ENCODE data around the gene MRPL38.

MRPL38 gene

DNA sequence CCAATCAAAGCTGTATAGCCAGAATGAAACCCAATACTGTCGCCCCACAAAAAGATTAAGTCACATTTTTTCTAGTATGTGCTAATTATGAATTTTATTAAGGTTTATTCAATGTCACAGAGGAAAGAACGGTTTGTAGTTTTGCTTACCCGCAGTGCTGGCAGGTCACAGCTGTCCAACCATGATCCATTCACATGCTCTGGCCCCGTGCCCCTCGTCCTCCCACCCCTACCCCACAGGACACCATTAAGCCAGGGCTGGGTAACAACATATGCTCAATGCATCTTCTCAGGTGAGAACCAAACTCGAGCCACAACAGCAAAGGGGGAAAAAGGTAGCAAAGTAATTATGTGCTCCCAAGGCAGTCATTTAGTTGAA, 36.7 kb upstream of the MRPL38 start:
- no peak overlapping the region; the same call in 1 of the 2 replicates for H3K4me3 ChIP-seq (ENCODE audit: low read depth, low read length)
- TF ChIP-seq ZNF571 (tag by site-specific recombination; IDR thresholded peaks at IDR 0.05) (no peak), ZFP3 (tag by site-specific recombination; IDR thresholded peaks at IDR 0.05; ENCODE audit: low read depth) (no peak), ZNF2 (tag by site-specific recombination; IDR thresholded peaks at IDR 0.05) (no peak), ZNF324 (tag by site-specific recombination; IDR thresholded peaks at IDR 0.05) (no peak), ZNF157 (tag by site-specific recombination; IDR thresholded peaks at IDR 0.05) (no peak), ZNF202 (tag by site-specific recombination; IDR thresholded peaks at IDR 0.05; ENCODE audit: borderline replicate concordance) (no peak), KLF9 (tag by site-specific recombination; IDR thresholded peaks at IDR 0.05; ENCODE audit: low read depth) (no peak), SP3 (tag by site-specific recombination; IDR thresholded peaks at IDR 0.05) (no peak)
- H3K36me3 ChIP-seq (ENCODE audit: control insufficient read depth in 2 of 2, insufficient read depth in 1 of 2, low read length in 2 of 2), result peaks cover 9 to 32% of the 10 kb centered on the region in 2 experiments
- no peak overlapping the region; the same call in 1 of the 2 replicates for H3K27ac ChIP-seq (ENCODE audit: extremely low read depth, low read depth, low read length)
- H3K9me3 ChIP-seq (ENCODE audit: control insufficient read depth, insufficient read depth, low read depth, low read length), result no peaks in the 10 kb centered on the region
- POLR2A ChIA-PET, result interaction anchor here (0.5 to 1.9 kb wide), 29 partner anchors 9 to 412 kb away, joined by 3 to 20 read pairs (median 4); partner anchors contain the start of genes ACOX1, CDK3, MRPL38 and PRPSAP1
- CTCF ChIA-PET, result interaction anchor here (0.7 to 1.9 kb wide), 6 partner anchors 11 to 64 kb away, joined by 3 to 9 read pairs (median 4); partner anchors contain the start of gene CDK3
- peaks cover 3% of the 10 kb centered on the region; the same call in 1 of the 2 replicates for H3K4me1 ChIP-seq (ENCODE audit: control insufficient read depth, insufficient read depth, low read length)

DNA sequence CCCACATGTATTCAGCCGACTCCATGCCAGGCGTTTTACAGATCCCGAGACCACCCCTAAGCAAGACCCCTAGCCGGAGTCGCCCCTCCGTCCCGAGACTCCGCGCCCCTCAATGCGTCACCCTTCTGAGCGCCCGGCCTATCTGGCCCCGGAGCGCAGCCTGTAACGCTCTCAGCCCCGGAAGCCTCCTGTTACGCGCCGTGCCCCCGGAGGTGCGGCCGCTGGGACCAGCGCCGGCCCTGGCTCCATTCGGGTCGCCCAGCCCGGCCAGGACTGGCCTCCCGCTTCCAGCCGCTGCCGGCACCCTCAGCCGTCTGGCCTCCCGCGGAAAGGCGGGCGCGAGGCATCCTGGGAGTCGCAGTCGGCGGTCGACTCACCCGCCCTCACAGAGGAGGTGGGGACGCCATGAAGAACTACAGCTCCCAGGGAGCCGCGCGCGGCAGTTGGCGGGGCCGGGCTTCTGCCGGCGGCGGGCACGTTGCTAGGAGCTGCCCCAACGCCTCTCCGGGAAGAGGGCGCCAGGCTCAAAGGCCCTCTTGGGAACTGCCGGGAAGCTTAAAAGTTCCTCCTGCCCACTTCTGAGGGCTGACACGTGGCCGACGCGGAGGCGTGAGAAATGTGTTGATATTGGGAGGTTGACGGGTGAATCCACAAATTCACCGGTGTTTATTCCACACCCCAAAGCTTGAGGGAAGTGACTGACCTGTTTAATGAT, 36.2 kb upstream of the MRPL38 start, which contains the start of gene FBF1:
FBF1 (minus strand) TSS at position 316 of the 715 bp plus-strand sequence. CDS start 2,893 bp downstream, outside the sequence.
- peak within 1 kb of the TSS; percentile 92 for H3K4me3 ChIP-seq (ENCODE audit: low read depth, low read length)
- peak within 1 kb of the TSS; percentile 85 for H3K27ac ChIP-seq (ENCODE audit: extremely low read depth, low read depth, low read length)
- POLR2A ChIA-PET, result interaction anchor here (0.5 to 1.9 kb wide), 30 partner anchors 10 to 413 kb away, joined by 3 to 20 read pairs (median 4); partner anchors contain the start of genes ACOX1, CDK3, MRPL38 and PRPSAP1
- no peaks in the 10 kb centered on the region for H3K9me3 ChIP-seq (ENCODE audit: control insufficient read depth, insufficient read depth, low read depth, low read length)
- H3K36me3 ChIP-seq (ENCODE audit: control insufficient read depth in 2 of 2, insufficient read depth in 1 of 2, low read length in 2 of 2), result peaks cover 5 to 26% of the 10 kb centered on the region in 2 experiments
- CTCF ChIA-PET, result interaction anchor here (0.6 to 1.9 kb wide), 6 partner anchors 13 to 67 kb away, joined by 3 to 9 read pairs (median 4); partner anchors contain the start of gene CDK3
- peaks cover 3% of the 10 kb centered on the region; the same call in 1 of the 2 replicates for H3K4me1 ChIP-seq (ENCODE audit: control insufficient read depth, insufficient read depth, low read length)
- TF ChIP-seq, protein P1, sequence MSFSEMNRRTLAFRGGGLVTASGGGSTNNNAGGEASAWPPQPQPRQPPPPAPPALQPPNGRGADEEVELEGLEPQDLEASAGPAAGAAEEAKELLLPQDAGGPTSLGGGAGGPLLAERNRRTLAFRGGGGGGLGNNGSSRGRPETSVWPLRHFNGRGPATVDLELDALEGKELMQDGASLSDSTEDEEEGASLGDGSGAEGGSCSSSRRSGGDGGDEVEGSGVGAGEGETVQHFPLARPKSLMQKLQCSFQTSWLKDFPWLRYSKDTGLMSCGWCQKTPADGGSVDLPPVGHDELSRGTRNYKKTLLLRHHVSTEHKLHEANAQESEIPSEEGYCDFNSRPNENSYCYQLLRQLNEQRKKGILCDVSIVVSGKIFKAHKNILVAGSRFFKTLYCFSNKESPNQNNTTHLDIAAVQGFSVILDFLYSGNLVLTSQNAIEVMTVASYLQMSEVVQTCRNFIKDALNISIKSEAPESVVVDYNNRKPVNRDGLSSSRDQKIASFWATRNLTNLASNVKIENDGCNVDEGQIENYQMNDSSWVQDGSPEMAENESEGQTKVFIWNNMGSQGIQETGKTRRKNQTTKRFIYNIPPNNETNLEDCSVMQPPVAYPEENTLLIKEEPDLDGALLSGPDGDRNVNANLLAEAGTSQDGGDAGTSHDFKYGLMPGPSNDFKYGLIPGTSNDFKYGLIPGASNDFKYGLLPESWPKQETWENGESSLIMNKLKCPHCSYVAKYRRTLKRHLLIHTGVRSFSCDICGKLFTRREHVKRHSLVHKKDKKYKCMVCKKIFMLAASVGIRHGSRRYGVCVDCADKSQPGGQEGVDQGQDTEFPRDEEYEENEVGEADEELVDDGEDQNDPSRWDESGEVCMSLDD (tag by site-specific recombination; IDR thresholded peaks at IDR 0.05), result peak; percentile 43
- TF ChIP-seq ZNF596 (tag by site-specific recombination; IDR thresholded peaks at IDR 0.05) (no peak), ZNF302 (tag by site-specific recombination; IDR thresholded peaks at IDR 0.05; ENCODE audit: low read depth) (no peak), ZNF830 (tag by site-specific recombination; IDR thresholded peaks at IDR 0.05; ENCODE audit: low read depth) (no peak), ZSCAN30 (tag by site-specific recombination; IDR thresholded peaks at IDR 0.05) (peak; percentile 80), ZNF660 (tag by site-specific recombination; IDR thresholded peaks at IDR 0.05) (0 out of 2 replicates have a peak, but pooled peaks have one; percentile 14), RBAK (tag by site-specific recombination; IDR thresholded peaks at IDR 0.05) (no peak), ZNF140 (tag by site-specific recombination; IDR thresholded peaks at IDR 0.05) (no peak), ZFP41 (tag by site-specific recombination; IDR thresholded peaks at IDR 0.05; ENCODE audit: borderline replicate concordance) (no peak), SCRT2 (tag by site-specific recombination; IDR thresholded peaks at IDR 0.05) (peak; percentile 64), ZNF202 (tag by site-specific recombination; IDR thresholded peaks at IDR 0.05; ENCODE audit: borderline replicate concordance) (no peak), ZNF629 (tag by site-specific recombination; IDR thresholded peaks at IDR 0.05) (peak; percentile 53; the same call in 1 of the 2 replicates), ZNF114 (tag by site-specific recombination; IDR thresholded peaks at IDR 0.05) (no peak), ZNF184 (tag by site-specific recombination; IDR thresholded peaks at IDR 0.05) (no peak), ZNF521 (tag by site-specific recombination; IDR thresholded peaks at IDR 0.05) (no peak), ZNF311 (tag by site-specific recombination; IDR thresholded peaks at IDR 0.05; ENCODE audit: borderline replicate concordance) (no peak), ZNF366 (tag by site-specific recombination; conservative IDR thresholded peaks at IDR 0.05) (no peak; the same call in 1 of the 2 replicates), EGR2 (tag by site-specific recombination; IDR thresholded peaks at IDR 0.05; ENCODE audit: low read depth) (peak; percentile 82)
- TF ChIP-seq, protein P2, sequence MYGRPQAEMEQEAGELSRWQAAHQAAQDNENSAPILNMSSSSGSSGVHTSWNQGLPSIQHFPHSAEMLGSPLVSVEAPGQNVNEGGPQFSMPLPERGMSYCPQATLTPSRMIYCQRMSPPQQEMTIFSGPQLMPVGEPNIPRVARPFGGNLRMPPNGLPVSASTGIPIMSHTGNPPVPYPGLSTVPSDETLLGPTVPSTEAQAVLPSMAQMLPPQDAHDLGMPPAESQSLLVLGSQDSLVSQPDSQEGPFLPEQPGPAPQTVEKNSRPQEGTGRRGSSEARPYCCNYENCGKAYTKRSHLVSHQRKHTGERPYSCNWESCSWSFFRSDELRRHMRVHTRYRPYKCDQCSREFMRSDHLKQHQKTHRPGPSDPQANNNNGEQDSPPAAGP (tag by site-specific recombination; IDR thresholded peaks at IDR 0.05), result peak; percentile 68; the same call in 1 of the 2 replicates
- TF ChIP-seq, protein P3, sequence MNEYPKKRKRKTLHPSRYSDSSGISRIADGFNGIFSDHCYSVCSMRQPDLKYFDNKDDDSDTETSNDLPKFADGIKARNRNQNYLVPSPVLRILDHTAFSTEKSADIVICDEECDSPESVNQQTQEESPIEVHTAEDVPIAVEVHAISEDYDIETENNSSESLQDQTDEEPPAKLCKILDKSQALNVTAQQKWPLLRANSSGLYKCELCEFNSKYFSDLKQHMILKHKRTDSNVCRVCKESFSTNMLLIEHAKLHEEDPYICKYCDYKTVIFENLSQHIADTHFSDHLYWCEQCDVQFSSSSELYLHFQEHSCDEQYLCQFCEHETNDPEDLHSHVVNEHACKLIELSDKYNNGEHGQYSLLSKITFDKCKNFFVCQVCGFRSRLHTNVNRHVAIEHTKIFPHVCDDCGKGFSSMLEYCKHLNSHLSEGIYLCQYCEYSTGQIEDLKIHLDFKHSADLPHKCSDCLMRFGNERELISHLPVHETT (tag by site-specific recombination; IDR thresholded peaks at IDR 0.05), result no peak
- TF ChIP-seq, protein P4, sequence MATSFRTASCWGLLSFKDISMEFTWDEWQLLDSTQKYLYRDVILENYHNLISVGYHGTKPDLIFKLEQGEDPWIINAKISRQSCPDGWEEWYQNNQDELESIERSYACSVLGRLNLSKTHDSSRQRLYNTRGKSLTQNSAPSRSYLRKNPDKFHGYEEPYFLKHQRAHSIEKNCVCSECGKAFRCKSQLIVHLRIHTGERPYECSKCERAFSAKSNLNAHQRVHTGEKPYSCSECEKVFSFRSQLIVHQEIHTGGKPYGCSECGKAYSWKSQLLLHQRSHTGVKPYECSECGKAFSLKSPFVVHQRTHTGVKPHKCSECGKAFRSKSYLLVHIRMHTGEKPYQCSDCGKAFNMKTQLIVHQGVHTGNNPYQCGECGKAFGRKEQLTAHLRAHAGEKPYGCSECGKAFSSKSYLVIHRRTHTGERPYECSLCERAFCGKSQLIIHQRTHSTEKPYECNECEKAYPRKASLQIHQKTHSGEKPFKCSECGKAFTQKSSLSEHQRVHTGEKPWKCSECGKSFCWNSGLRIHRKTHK (tag by site-specific recombination; IDR thresholded peaks at IDR 0.05), result no peak
